Omental fat pad (tissue), 4 donors: Measurements from ENCODE around the gene PPP1R18. TPM values are rescaled to one million over a fixed set of nuclear protein-coding genes. Genes with fewer than 3 reads are reported as not detected.

Experiments
- ATAC-seq: fragments of 150-250 bp; one replicate; pipeline ENCODE4 v1.9.1; 2016; ENCODE audit warnings: mild to moderate bottlenecking, moderate library complexity; ENCODE audit not compliant: low FRiP score
- DNase-seq: peaks from one replicate; pipeline ENCODE4 v3.0.0-alpha.2; 2019; ENCODE audit warnings: low spot score
- total RNA-seq, 4 donors: library from RNA; depleted of rRNA; stranded (reverse); fragments of >200 nt; gene quantifications; one replicate each; pipeline ENCODE4 v1.1.0, GENCODE V29; 2016
- TF ChIP-seq, protein P1 (sequence below), 3 donors: fragments of 450-650 bp; IDR thresholded peaks; one replicate each; pipeline ENCODE4 v1.5.1; 2016 to 2017; ENCODE audit warnings: antibody characterized with exemption in 3 of 3, mild to moderate bottlenecking in 3 of 3, moderate library complexity in 2 of 3

The PPP1R18 gene
- total RNA-seq, 4 donors from 2014 or later: 25.5 to 55.7 (median 43.4) TPM

DNA sequence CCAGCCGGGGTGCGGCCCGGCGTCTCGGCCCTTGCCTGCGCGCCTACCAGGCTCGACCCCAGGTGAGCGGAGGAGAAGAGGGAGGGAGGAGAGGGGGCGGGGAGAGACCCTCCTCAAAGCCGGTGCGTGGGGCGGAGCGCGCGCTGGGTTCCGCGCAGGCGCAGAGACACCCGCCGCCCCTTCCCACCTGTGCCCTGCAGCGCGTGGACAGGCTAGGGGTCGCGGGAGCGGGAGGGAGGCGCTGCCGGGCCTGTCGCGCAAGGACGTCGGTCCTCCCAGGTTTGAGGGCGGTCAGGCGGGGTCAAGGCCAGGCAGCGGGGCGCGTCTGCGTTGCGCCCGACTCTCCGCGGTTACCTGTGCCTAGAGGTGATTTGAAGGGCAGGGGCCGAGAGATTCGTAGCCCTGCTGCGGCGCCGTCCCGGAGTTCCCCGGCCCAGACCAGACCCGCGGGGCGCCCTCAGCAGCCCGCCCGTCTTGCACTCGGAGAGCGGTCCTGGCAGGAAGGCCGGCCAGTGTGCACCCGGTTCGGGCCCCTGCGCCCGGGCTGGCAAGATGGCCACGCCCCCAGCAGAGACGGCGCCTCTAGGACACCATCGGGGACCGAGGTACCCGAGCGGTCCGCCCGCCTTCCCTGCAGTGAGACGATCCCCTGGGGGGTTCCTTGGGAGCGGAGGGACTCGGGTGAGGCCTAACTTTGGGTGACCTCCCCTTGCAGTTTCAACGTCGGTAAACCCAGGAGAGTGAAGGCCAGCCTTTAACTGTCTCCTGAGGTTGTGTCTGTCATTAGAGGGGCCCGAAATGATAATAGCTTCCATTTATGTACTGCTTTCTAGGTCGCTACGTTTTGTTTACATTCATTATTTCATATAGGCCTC is 39.0 kb downstream of the PPP1R18 start:
- DNase-seq (peak; percentile 39), ATAC-seq (peak; percentile 84)
- TF ChIP-seq, protein P1, sequence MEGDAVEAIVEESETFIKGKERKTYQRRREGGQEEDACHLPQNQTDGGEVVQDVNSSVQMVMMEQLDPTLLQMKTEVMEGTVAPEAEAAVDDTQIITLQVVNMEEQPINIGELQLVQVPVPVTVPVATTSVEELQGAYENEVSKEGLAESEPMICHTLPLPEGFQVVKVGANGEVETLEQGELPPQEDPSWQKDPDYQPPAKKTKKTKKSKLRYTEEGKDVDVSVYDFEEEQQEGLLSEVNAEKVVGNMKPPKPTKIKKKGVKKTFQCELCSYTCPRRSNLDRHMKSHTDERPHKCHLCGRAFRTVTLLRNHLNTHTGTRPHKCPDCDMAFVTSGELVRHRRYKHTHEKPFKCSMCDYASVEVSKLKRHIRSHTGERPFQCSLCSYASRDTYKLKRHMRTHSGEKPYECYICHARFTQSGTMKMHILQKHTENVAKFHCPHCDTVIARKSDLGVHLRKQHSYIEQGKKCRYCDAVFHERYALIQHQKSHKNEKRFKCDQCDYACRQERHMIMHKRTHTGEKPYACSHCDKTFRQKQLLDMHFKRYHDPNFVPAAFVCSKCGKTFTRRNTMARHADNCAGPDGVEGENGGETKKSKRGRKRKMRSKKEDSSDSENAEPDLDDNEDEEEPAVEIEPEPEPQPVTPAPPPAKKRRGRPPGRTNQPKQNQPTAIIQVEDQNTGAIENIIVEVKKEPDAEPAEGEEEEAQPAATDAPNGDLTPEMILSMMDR (IDR thresholded peaks at IDR 0.05): no peak

DNA sequence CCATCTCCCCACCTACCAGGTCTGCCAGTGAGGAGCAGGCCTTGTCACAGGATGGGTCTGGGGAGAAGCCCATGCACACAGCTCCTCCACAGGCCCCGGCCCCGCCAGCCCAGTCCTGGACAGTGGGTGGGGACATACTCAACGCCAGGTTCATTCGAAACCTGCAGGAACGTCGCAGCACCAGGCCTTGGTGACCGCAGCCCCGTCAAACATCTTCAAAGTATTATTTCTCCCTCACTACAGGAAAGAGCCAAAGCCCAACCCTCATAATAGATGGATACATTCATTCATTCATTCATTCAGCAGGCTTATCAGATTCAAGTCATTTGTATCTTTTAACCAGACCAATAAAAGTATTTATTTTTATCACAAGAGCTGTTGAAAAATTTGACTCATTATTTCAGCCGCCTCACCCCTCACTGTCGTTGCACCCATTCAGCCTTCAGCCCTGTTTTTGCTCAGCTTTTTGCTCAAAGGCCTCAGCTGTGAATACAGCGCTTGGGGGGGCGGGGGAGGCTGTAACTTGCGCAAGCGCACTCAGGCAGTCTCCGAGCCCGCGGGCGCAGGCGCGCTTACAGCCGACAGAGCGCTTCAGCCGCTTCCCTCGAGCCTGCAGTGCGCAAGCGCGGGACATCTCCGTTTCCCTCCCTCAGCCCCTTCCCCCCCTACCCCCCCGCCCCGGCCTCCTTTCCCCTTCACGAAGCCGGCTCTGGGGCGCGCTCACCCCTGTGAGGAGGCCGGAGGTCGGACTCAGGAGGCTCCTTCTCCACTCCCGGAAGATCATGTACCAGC is 39.8 kb downstream of the PPP1R18 start, which contains the start of gene C6orf136:
Gene C6orf136 (plus strand): TSS at position 684 of the 792 bp plus-strand sequence. CDS start 99 bp downstream, at position 783.
- DNase-seq (peak; percentile 62), ATAC-seq (peak; percentile 89)
- TF ChIP-seq, protein P1 (IDR thresholded peaks at IDR 0.05): no peak

DNA sequence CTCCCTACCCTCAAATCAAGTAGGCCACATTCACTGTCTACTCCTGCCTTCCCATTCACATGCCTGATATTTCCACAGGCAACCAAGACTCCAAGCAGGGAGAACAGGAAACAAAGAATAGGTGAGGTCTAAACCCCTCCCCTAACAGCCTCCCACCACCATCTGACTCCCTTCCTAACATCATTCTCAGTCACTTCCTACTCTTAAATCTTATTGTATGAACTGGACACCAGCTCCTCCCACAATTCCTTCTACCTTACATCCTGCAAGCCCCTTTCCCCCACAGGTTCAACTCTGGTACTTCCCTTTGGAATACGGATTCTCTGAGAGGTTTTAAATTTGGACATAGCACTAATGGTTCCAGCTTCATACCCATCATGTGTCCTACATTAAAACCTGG is 40.5 kb downstream of the PPP1R18 start:
- DNase-seq: no peak
- no peak for ATAC-seq
- TF ChIP-seq, protein P1 (IDR thresholded peaks at IDR 0.05): no peak

DNA sequence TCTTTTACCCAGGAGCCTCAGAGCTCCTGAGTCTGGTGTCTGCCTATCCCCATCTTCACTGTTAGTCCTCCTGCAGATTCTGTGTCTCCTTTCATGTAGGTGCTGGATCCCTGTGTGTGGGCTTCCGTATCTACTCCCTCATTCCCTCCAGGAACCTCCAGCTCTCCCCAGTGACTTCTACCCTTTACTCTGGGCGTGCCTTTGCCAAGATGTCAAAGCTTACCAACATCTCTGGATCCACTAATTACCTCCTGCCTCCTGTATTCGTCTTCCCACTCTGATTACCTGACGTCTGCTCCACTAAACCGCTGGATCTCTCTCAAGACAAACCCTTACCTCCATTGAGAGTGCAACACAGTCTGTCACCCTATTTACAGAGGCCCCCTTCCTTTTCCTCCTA is 41.7 kb downstream of the PPP1R18 start:
- ATAC-seq (no peak), DNase-seq (no peak)
- TF ChIP-seq, protein P1 (IDR thresholded peaks at IDR 0.05): no peak

DNA sequence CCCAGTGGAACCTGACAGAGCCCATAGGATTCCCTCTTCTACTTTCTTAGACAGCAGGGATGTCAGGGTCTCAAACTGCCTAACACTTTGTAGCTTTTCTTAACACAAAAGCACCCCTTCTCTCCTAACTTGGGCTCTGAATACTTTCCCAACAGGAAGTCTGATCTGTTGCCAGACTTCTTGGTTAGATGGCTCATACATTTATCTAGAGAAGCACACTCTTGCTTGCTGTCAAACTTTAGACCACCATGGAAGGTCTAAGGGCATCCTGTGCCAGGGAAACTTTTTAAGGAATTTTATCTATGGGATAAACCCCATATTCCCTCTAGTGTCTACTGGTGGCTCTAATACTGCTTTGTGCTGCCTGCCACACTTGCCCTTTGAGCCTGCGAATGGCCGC is 42.8 kb downstream of the PPP1R18 start:
- TF ChIP-seq, protein P1 (IDR thresholded peaks at IDR 0.05): no peak
- no peak for DNase-seq
- no peak for ATAC-seq

DNA sequence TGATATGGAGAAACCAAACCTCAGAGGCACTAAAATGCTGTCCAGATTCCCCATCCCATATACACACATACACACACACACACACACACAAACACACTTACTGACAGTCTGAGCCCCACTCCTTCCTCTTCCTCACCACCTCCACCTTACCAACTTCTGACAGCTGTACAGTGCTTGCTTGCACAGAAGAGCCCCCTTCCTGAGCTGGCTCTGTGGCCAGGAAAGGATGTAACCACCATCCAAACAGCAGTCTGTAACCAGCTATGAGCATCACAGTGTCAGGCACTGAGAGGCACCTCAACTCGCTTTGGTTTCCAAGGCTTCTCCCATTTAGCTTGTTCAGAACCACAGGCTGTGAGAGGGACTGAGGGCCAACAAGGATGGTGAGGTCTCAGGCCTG is 45.4 kb downstream of the PPP1R18 start:
- DNase-seq (no peak), ATAC-seq (no peak)
- TF ChIP-seq, protein P1 (IDR thresholded peaks at IDR 0.05): no peak
